K562 (cell line): Measurements from ENCODE around the gene GBA2. TPM values are rescaled to one million over a fixed set of nuclear protein-coding genes. Genes with fewer than 3 reads are reported as not detected.

ENCODE experiments used
- DACH1 ChIP-seq: fragments of 450-650 bp; IDR thresholded peaks from 2 replicates; pipeline ENCODE4 v1.6.1; 2018; ENCODE audit not compliant: partially characterized antibody
- GABPA ChIP-seq: fragments of 200-800 bp; sonication (Bioruptor generic); conservative IDR thresholded peaks from 2 replicates; pipeline ENCODE4 v1.6.1; 2016; ENCODE audit warnings: low read depth, missing genetic modification characterization, missing compliant biosample characterization
- GATA2 ChIP-seq: sonication (generic); formaldehyde crosslinking; IDR thresholded peaks from 2 replicates; pipeline ENCODE4 v1.4.0; 2020; ENCODE audit warnings: mild to moderate bottlenecking, missing genetic modification reagents
- HDAC1 ChIP-seq, 2 experiments: fragments of 450-650 bp; IDR thresholded peaks; 2 replicates each; pipeline ENCODE4 v1.6.1; 2016 to 2017; ENCODE audit warnings: inconsistent platforms in 1 of 2, mild to moderate bottlenecking in 1 of 2, moderate library complexity in 1 of 2
- HINFP ChIP-seq: fragments of 450-650 bp; conservative IDR thresholded peaks from 2 replicates; pipeline ENCODE4 v1.6.1; 2016; ENCODE audit warnings: missing genetic modification characterization, low read depth, mild to moderate bottlenecking, control low read depth, missing compliant biosample characterization
- KDM4B ChIP-seq, 2 experiments: fragments of 450-650 bp in 1 of 2; sonication (generic) in 1 of 2; IDR thresholded peaks; 2 replicates each; pipeline ENCODE4 v1.6.1; 2016 to 2017; ENCODE audit warnings: borderline replicate concordance in 2 of 2, antibody characterized with exemption in 1 of 2, low read depth in 1 of 2, mild to moderate bottlenecking in 1 of 2
- NFIC ChIP-seq: fragments of 450-650 bp; IDR thresholded peaks from 2 replicates; pipeline ENCODE4 v1.6.1; 2017; ENCODE audit warnings: mild to moderate bottlenecking, inconsistent platforms
- PCBP1 ChIP-seq: fragments of 200-400 bp; formaldehyde crosslinking; IDR thresholded peaks from 2 replicates; pipeline ENCODE4 v1.6.1; 2018; ENCODE audit warnings: mild to moderate bottlenecking, low read depth, low read length; ENCODE audit not compliant: poor library complexity, severe bottlenecking
- POLR2G ChIP-seq: fragments of 200-400 bp; formaldehyde crosslinking; IDR thresholded peaks from 2 replicates; pipeline ENCODE4 v1.6.1; 2017; ENCODE audit warnings: low read depth, mild to moderate bottlenecking, antibody characterized with exemption, low read length, moderate library complexity
- RBFOX2 ChIP-seq: fragments of 200-400 bp; formaldehyde crosslinking; IDR thresholded peaks from 2 replicates; pipeline ENCODE4 v1.6.1; 2017; ENCODE audit warnings: low read depth, mild to moderate bottlenecking, low read length, moderate library complexity
- SRF ChIP-seq, 2 experiments: fragments of 250-450, 450-650 bp in 1 of 2; sonication (Bioruptor Pico) in 1 of 2; sonication (generic) in 1 of 2; formaldehyde crosslinking; IDR thresholded peaks; 2 replicates each; pipeline versions ENCODE4 v1.5.0 to v1.5.1; 2020 to 2022; ENCODE audit warnings: mild to moderate bottlenecking in 1 of 2, missing genetic modification reagents in 1 of 2
- ZBTB17 ChIP-seq: fragments of 450-650 bp; formaldehyde crosslinking; IDR thresholded peaks from 2 replicates; pipeline ENCODE4 v1.4.0; 2020; ENCODE audit warnings: mild to moderate bottlenecking
- ZKSCAN8 ChIP-seq: fragments of 200-800 bp; sonication (Bioruptor generic); IDR thresholded peaks from 2 replicates; pipeline ENCODE4 v1.6.1; 2016; ENCODE audit warnings: missing genetic modification characterization, missing compliant biosample characterization
- ZNF431 ChIP-seq: sonication (generic); formaldehyde crosslinking; IDR thresholded peaks from 2 replicates; pipeline ENCODE4 v1.8.0; 2022; ENCODE audit warnings: mild to moderate bottlenecking, missing genetic modification reagents
- ZNF436 ChIP-seq: fragments of 250-450, 450-650 bp; sonication (Bioruptor Pico); formaldehyde crosslinking; IDR thresholded peaks from 2 replicates; pipeline ENCODE4 v1.7.0; 2020; ENCODE audit warnings: mild to moderate bottlenecking
- ZNF668 ChIP-seq: fragments of 250-450 bp; sonication (Bioruptor Pico); IDR thresholded peaks from 2 replicates; pipeline ENCODE4 v1.8.0; 2022; ENCODE audit warnings: mild to moderate bottlenecking, inconsistent platforms
- ZNF764 ChIP-seq: fragments of 250-450 bp; sonication (Bioruptor Pico); IDR thresholded peaks from 2 replicates; pipeline ENCODE4 v1.4.0; 2020; ENCODE audit warnings: low read depth, mild to moderate bottlenecking, moderate library complexity
- ZNF780A ChIP-seq: fragments of 250-450 bp; sonication (Bioruptor Pico); IDR thresholded peaks from 2 replicates; pipeline ENCODE4 v1.5.0; 2021; ENCODE audit warnings: mild to moderate bottlenecking
- polyA plus RNA-seq, 8 experiments: library from polyadenylated mRNA; depleted of rRNA in 4 of 8; stranded (reverse) in 5 of 8; unstranded in 3 of 8; fragments of >200 nt; fragmentation: Nextera tagmentation in 2 of 8; fragmentation: Illumina TruSeq in 1 of 8; extraction: Ambion mirVana in 2 of 8; extraction: Trizol in 1 of 8; gene quantifications; 2 replicates each; pipeline versions ENCODE4 v1.2.1 to v1.2.3, GENCODE V29; 2011 to 2014; ENCODE audit warnings: inconsistent platforms in 1 of 8, missing spikeins in 1 of 8
- total RNA-seq, 7 experiments: library from RNA; depleted of rRNA in 6 of 7; stranded (reverse); fragments of >200 nt in 6 of 7; fragmentation: Illumina TruSeq in 2 of 7; extraction: Trizol in 2 of 7; gene quantifications; 2 replicates each; pipeline versions ENCODE4 v1.2.1 to v1.2.3, GENCODE V29; 2011 to 2021; ENCODE audit warnings: low replicate concordance in 1 of 7
- TF ChIP-seq, protein P1 (sequence below): fragments of 150-350 bp; conservative IDR thresholded peaks from 2 replicates; pipeline ENCODE4 v1.6.1; 2014; ENCODE audit warnings: low read length
- TF ChIP-seq, protein P2 (sequence below), 2 experiments: fragments of 250-450 bp in 1 of 2; fragments of 450-650 bp in 1 of 2; sonication (Bioruptor Pico) in 1 of 2; IDR thresholded peaks; 2 replicates each; pipeline versions ENCODE4 v1.6.1 to v1.8.0; 2016 to 2021; ENCODE audit warnings: mild to moderate bottlenecking in 2 of 2, moderate library complexity in 2 of 2, missing compliant biosample characterization in 1 of 2, missing genetic modification characterization in 1 of 2

Gene GBA2
- total and polyA plus RNA-seq, 9 of the 15 experiments (the other 6 are each of a cell fraction or from before 2014, with no cell fraction given) = 14.1 to 60.4 (median 32.1) TPM

GRCh38 chr9:35728041-35728971 is 20.7 kb downstream of the GBA2 start (continued):
- peak; percentile 91 to 98 for TF ChIP-seq SRF (CRISPR knock-in tag; IDR thresholded peaks at IDR 0.05)
- peak; percentile 47 for TF ChIP-seq POLR2G
- peak; percentile 65 for TF ChIP-seq RBFOX2
- no peak for TF ChIP-seq HINFP (tag)
- peak; percentile 88 for TF ChIP-seq NFIC
- no peak; the same call in 1 of the 2 replicates for TF ChIP-seq ZKSCAN8 (CRISPR knock-in tag)
- no peak for TF ChIP-seq ZNF764 (CRISPR knock-in tag)
- TF ChIP-seq ZNF668 (CRISPR knock-in tag) = no peak
- TF ChIP-seq, protein P1, sequence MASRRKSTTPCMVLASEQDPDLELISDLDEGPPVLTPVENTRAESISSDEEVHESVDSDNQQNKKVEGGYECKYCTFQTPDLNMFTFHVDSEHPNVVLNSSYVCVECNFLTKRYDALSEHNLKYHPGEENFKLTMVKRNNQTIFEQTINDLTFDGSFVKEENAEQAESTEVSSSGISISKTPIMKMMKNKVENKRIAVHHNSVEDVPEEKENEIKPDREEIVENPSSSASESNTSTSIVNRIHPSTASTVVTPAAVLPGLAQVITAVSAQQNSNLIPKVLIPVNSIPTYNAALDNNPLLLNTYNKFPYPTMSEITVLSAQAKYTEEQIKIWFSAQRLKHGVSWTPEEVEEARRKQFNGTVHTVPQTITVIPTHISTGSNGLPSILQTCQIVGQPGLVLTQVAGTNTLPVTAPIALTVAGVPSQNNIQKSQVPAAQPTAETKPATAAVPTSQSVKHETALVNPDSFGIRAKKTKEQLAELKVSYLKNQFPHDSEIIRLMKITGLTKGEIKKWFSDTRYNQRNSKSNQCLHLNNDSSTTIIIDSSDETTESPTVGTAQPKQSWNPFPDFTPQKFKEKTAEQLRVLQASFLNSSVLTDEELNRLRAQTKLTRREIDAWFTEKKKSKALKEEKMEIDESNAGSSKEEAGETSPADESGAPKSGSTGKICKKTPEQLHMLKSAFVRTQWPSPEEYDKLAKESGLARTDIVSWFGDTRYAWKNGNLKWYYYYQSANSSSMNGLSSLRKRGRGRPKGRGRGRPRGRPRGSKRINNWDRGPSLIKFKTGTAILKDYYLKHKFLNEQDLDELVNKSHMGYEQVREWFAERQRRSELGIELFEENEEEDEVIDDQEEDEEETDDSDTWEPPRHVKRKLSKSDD = no peak
- TF ChIP-seq DACH1 = no peak
- no peak for TF ChIP-seq ZBTB17 (CRISPR knock-in tag)
- TF ChIP-seq, protein P2, sequence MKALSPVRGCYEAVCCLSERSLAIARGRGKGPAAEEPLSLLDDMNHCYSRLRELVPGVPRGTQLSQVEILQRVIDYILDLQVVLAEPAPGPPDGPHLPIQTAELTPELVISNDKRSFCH (CRISPR knock-in tag; IDR thresholded peaks at IDR 0.05) = no peak
- TF ChIP-seq, protein P2 (tag; IDR thresholded peaks at IDR 0.05) = 0 out of 2 replicates have a peak, but pooled peaks have one; percentile 13
- TF ChIP-seq ZNF780A (CRISPR knock-in tag) = no peak
- TF ChIP-seq KDM4B (IDR thresholded peaks at IDR 0.05; ENCODE audit: borderline replicate concordance in 2 of 2, low read depth in 1 of 2) = 0 out of 4 replicates have a peak, but pooled peaks of 1 of the 2 experiments have one; percentile 52
- TF ChIP-seq HDAC1 (IDR thresholded peaks at IDR 0.05) = peak; percentile 40 to 91; a peak in 2 of 4 replicates
- no peak for TF ChIP-seq PCBP1
- TF ChIP-seq ZNF431 (CRISPR knock-in tag) = no peak
- no peak for TF ChIP-seq ZNF436 (CRISPR knock-in tag)
- peak; percentile 60; the same call in 1 of the 2 replicates for TF ChIP-seq GATA2 (CRISPR knock-in tag)
- TF ChIP-seq GABPA (tag) = 0 out of 2 replicates have a peak, but pooled peaks have one; percentile 49
